H1 (cell line): ENCODE results near the gene TP53I11. TPM values are rescaled to one million over a fixed set of nuclear protein-coding genes. Genes with fewer than 3 reads are reported as not detected.

Source experiments
- CBX5 ChIP-seq: fragments of 300-800, 300-1000 bp; sonication (generic); IDR thresholded peaks from 2 replicates; pipeline ENCODE4 v1.7.1; 2016; ENCODE audit warnings: antibody characterized with exemption, low read length, low read depth
- EZH2 ChIP-seq: fragments of 200-600 bp; sonication (generic); IDR thresholded peaks from 2 replicates; pipeline ENCODE4 v1.7.1; 2012; ENCODE audit warnings: low read depth, mild to moderate bottlenecking, moderate library complexity, low read length, inconsistent platforms; ENCODE audit not compliant: severe bottlenecking
- RFX5 ChIP-seq: IDR thresholded peaks from 2 replicates; pipeline ENCODE4 v1.6.1; 2011; ENCODE audit warnings: low read depth, low read length, improper control_type of control experiment, borderline replicate concordance
- RNF2 ChIP-seq: fragments of 200-900, 300-1000 bp; sonication (generic); IDR thresholded peaks from 2 replicates; pipeline ENCODE4 v1.7.1; 2016; ENCODE audit warnings: borderline replicate concordance, low read depth, mild to moderate bottlenecking, antibody characterized with exemption, low read length; ENCODE audit not compliant: poor library complexity, severe bottlenecking; ENCODE audit errors: missing control alignments
- SP1 ChIP-seq: IDR thresholded peaks from 2 replicates; pipeline ENCODE4 v1.6.1; 2011; ENCODE audit warnings: low read depth, low read length
- SUZ12 ChIP-seq: fragments of 200-600 bp; sonication (generic); IDR thresholded peaks from 2 replicates; pipeline ENCODE4 v1.6.1; 2012; ENCODE audit warnings: mild to moderate bottlenecking, inconsistent platforms, low read length, moderate library complexity, mixed read lengths
- TAF7 ChIP-seq: optimal IDR thresholded peaks from 2 replicates; pipeline ENCODE3; 2011; ENCODE audit warnings: low read depth, mild to moderate bottlenecking, inconsistent platforms, low read length, moderate library complexity, borderline replicate concordance
- TEAD4 ChIP-seq: IDR thresholded peaks from 2 replicates; pipeline ENCODE4 v1.6.1; 2012; ENCODE audit warnings: low read depth, low read length, inconsistent platforms, mixed read lengths
- polyA plus RNA-seq, 7 experiments: library from polyadenylated mRNA; depleted of rRNA in 3 of 7; stranded (reverse) in 5 of 7; unstranded in 2 of 7; fragments of >200 nt in 5 of 7; fragments of 200-250 nt in 2 of 7; gene quantifications; 1 replicate in 5 of 7; 2 replicates in 1 of 7; 4 replicates in 1 of 7; pipeline versions ENCODE4 v1.2.1 to v1.2.3, GENCODE V29; 2011 to 2013; ENCODE audit warnings: missing spikeins in 2 of 7, mixed read lengths in 2 of 7
- total RNA-seq: library from RNA; stranded (reverse); fragmentation: NEBNext Ultra II Directional; extraction: Animal tissue kit (Norgen Biotek cat#: 25700); gene quantifications from 2 replicates; pipeline ENCODE4 v1.2.1, GENCODE V29; 2021
- TF ChIP-seq, protein P1 (sequence below): fragments of 300-600 bp; sonication (generic); IDR thresholded peaks from 2 replicates; pipeline ENCODE4 v1.7.1; 2012; ENCODE audit warnings: low read length, moderate library complexity, mild to moderate bottlenecking, inconsistent platforms; ENCODE audit not compliant: insufficient replicate concordance

TP53I11 gene
- total and polyA plus RNA-seq, 2 of the 8 experiments (the other 6 are each of a cell fraction or from before 2014, with no cell fraction given): 34.0 to 46.3 TPM

GRCh38 chr11:44992774-44993173, 42.1 kb upstream of the TP53I11 start (continued):
- TF ChIP-seq, protein P1, sequence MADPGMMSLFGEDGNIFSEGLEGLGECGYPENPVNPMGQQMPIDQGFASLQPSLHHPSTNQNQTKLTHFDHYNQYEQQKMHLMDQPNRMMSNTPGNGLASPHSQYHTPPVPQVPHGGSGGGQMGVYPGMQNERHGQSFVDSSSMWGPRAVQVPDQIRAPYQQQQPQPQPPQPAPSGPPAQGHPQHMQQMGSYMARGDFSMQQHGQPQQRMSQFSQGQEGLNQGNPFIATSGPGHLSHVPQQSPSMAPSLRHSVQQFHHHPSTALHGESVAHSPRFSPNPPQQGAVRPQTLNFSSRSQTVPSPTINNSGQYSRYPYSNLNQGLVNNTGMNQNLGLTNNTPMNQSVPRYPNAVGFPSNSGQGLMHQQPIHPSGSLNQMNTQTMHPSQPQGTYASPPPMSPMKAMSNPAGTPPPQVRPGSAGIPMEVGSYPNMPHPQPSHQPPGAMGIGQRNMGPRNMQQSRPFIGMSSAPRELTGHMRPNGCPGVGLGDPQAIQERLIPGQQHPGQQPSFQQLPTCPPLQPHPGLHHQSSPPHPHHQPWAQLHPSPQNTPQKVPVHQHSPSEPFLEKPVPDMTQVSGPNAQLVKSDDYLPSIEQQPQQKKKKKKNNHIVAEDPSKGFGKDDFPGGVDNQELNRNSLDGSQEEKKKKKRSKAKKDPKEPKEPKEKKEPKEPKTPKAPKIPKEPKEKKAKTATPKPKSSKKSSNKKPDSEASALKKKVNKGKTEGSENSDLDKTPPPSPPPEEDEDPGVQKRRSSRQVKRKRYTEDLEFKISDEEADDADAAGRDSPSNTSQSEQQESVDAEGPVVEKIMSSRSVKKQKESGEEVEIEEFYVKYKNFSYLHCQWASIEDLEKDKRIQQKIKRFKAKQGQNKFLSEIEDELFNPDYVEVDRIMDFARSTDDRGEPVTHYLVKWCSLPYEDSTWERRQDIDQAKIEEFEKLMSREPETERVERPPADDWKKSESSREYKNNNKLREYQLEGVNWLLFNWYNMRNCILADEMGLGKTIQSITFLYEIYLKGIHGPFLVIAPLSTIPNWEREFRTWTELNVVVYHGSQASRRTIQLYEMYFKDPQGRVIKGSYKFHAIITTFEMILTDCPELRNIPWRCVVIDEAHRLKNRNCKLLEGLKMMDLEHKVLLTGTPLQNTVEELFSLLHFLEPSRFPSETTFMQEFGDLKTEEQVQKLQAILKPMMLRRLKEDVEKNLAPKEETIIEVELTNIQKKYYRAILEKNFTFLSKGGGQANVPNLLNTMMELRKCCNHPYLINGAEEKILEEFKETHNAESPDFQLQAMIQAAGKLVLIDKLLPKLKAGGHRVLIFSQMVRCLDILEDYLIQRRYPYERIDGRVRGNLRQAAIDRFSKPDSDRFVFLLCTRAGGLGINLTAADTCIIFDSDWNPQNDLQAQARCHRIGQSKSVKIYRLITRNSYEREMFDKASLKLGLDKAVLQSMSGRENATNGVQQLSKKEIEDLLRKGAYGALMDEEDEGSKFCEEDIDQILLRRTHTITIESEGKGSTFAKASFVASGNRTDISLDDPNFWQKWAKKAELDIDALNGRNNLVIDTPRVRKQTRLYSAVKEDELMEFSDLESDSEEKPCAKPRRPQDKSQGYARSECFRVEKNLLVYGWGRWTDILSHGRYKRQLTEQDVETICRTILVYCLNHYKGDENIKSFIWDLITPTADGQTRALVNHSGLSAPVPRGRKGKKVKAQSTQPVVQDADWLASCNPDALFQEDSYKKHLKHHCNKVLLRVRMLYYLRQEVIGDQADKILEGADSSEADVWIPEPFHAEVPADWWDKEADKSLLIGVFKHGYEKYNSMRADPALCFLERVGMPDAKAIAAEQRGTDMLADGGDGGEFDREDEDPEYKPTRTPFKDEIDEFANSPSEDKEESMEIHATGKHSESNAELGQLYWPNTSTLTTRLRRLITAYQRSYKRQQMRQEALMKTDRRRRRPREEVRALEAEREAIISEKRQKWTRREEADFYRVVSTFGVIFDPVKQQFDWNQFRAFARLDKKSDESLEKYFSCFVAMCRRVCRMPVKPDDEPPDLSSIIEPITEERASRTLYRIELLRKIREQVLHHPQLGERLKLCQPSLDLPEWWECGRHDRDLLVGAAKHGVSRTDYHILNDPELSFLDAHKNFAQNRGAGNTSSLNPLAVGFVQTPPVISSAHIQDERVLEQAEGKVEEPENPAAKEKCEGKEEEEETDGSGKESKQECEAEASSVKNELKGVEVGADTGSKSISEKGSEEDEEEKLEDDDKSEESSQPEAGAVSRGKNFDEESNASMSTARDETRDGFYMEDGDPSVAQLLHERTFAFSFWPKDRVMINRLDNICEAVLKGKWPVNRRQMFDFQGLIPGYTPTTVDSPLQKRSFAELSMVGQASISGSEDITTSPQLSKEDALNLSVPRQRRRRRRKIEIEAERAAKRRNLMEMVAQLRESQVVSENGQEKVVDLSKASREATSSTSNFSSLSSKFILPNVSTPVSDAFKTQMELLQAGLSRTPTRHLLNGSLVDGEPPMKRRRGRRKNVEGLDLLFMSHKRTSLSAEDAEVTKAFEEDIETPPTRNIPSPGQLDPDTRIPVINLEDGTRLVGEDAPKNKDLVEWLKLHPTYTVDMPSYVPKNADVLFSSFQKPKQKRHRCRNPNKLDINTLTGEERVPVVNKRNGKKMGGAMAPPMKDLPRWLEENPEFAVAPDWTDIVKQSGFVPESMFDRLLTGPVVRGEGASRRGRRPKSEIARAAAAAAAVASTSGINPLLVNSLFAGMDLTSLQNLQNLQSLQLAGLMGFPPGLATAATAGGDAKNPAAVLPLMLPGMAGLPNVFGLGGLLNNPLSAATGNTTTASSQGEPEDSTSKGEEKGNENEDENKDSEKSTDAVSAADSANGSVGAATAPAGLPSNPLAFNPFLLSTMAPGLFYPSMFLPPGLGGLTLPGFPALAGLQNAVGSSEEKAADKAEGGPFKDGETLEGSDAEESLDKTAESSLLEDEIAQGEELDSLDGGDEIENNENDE: no peak
- no peak for TF ChIP-seq SP1
- no peak for TF ChIP-seq TEAD4
- no peak for TF ChIP-seq EZH2
- TF ChIP-seq RNF2: no peak
- no peak for TF ChIP-seq CBX5
- no peak for TF ChIP-seq RFX5
- no peak for TF ChIP-seq TAF7
- TF ChIP-seq SUZ12: no peak
